ENCODE measurements around the gene ANXA3. TPM values are rescaled to one million over a fixed set of nuclear protein-coding genes. Genes with fewer than 3 reads are reported as not detected.

ANXA3 gene
- polyA plus RNA-seq, 3 donors = 0.31 to 0.64 (median 0.55) TPM

GRCh38 chr4:78653655-78654054 lies 102.1 kb downstream of the ANXA3 start:
- TF ChIP-seq CTCF (IDR thresholded peaks at IDR 0.05) = no peak
- Mint-ChIP-seq H3K4me1 (peaks cover 80% of the 10 kb centered on the region), H3K27ac (no peak overlapping the region), H3K9me3 (peaks cover 0 to 2% (median 0%) of the 10 kb centered on the region in 7 donors), H3K27me3 (ENCODE audit: low read depth in 3 of 3) (peaks cover 0 to 2% (median 0%) of the 10 kb centered on the region in 3 donors), H3K36me3 (peaks cover 1 to 4% of the 10 kb centered on the region in 2 donors), H3K4me3 (no peak overlapping the region)
- H3K4me1 ChIP-seq (ENCODE audit: control insufficient read depth in 1 of 2, insufficient read depth in 2 of 2, low read length in 2 of 2) = peaks cover 72 to 88% of the 10 kb centered on the region in 2 donors
- no peak overlapping the region for H3K9ac ChIP-seq (ENCODE audit: insufficient read depth, low read length, poor library complexity, severe bottlenecking)
- no peaks in the 10 kb centered on the region for H4K20me1 ChIP-seq (ENCODE audit: insufficient read depth, low read length)
- no peak for DNase-seq
- H3K9me3 ChIP-seq (replicated peaks in 1 of 2; ENCODE audit: control insufficient read depth in 1 of 2, insufficient read depth in 1 of 2, low read length in 2 of 2) = no peaks in the 10 kb centered on the region
- H3K4me2 ChIP-seq (replicated peaks; ENCODE audit: extremely low read depth, low read length, poor library complexity, severe bottlenecking) = no peak overlapping the region
- H3K79me2 ChIP-seq (ENCODE audit: insufficient read depth, low read length) = no peaks in the 10 kb centered on the region
- intact Hi-C loops (cut with micrococcal nuclease) = no loop called here
- no peak overlapping the region for H3K27ac ChIP-seq (ENCODE audit: low read depth in 1 of 2, low read length in 2 of 2)
- WGBS (ENCODE audit: insufficient coverage) = no CpG with 5 or more reads among the region's 2 CpGs
- H3K36me3 ChIP-seq (replicated peaks in 1 of 2; ENCODE audit: control insufficient read depth in 1 of 2, insufficient read depth in 2 of 2, low read length in 2 of 2) = no peaks in the 10 kb centered on the region
- no peak overlapping the region for H3K4me3 ChIP-seq (replicated peaks in 1 of 3; ENCODE audit: low read depth in 2 of 3, low read length in 3 of 3)
- H2AFZ ChIP-seq (ENCODE audit: insufficient read depth, low read depth, low read length, poor library complexity, severe bottlenecking) = no peak overlapping the region
- no peaks in the 10 kb centered on the region for H3K27me3 ChIP-seq (ENCODE audit: control insufficient read depth in 2 of 2, insufficient read depth in 2 of 2, low read length in 2 of 2)

- Mint-ChIP-seq H3K9me3 (peaks cover 0 to 2% (median 0%) of the 10 kb centered on the region in 7 donors), H3K36me3 (peaks cover 1 to 4% of the 10 kb centered on the region in 2 donors)
These were observed 103.2 kb downstream of the ANXA3 start for GRCh38 chr4:78654807-78655206.

More at GRCh38 chr4:78654807-78655206, 103.2 kb downstream of the ANXA3 start:
- WGBS (ENCODE audit: insufficient coverage) = no CpG with 5 or more reads among the region's 1 CpG
- peaks cover 78 to 93% of the 10 kb centered on the region in 2 donors for H3K4me1 ChIP-seq (ENCODE audit: control insufficient read depth in 1 of 2, insufficient read depth in 2 of 2, low read length in 2 of 2)
- intact Hi-C loops (cut with micrococcal nuclease) = no loop called here
- peak overlapping the region in 1 of 2 donors; percentile 49 for H3K27ac ChIP-seq (ENCODE audit: low read depth in 1 of 2, low read length in 2 of 2)
- no peak for TF ChIP-seq CTCF (IDR thresholded peaks at IDR 0.05)
- no peaks in the 10 kb centered on the region for H4K20me1 ChIP-seq (ENCODE audit: insufficient read depth, low read length)
- H3K27me3 ChIP-seq (ENCODE audit: control insufficient read depth in 2 of 2, insufficient read depth in 2 of 2, low read length in 2 of 2) = no peaks in the 10 kb centered on the region
- H3K9me3 ChIP-seq (replicated peaks in 1 of 2; ENCODE audit: control insufficient read depth in 1 of 2, insufficient read depth in 1 of 2, low read length in 2 of 2) = no peaks in the 10 kb centered on the region
- no peak overlapping the region for H3K4me3 ChIP-seq (replicated peaks in 1 of 3; ENCODE audit: low read depth in 2 of 3, low read length in 3 of 3)
- no peak overlapping the region for H3K4me3 Mint-ChIP-seq
- peak overlapping the region; percentile 12 for H2AFZ ChIP-seq (ENCODE audit: insufficient read depth, low read depth, low read length, poor library complexity, severe bottlenecking)
- no peaks in the 10 kb centered on the region for H3K79me2 ChIP-seq (ENCODE audit: insufficient read depth, low read length)
- H3K36me3 ChIP-seq (replicated peaks in 1 of 2; ENCODE audit: control insufficient read depth in 1 of 2, insufficient read depth in 2 of 2, low read length in 2 of 2) = no peaks in the 10 kb centered on the region
- peaks cover 84% of the 10 kb centered on the region for H3K4me1 Mint-ChIP-seq
- peaks cover 0 to 2% (median 0%) of the 10 kb centered on the region in 3 donors for H3K27me3 Mint-ChIP-seq (ENCODE audit: low read depth in 3 of 3)
- no peak overlapping the region for H3K9ac ChIP-seq (ENCODE audit: insufficient read depth, low read length, poor library complexity, severe bottlenecking)
- no peak overlapping the region for H3K4me2 ChIP-seq (replicated peaks; ENCODE audit: extremely low read depth, low read length, poor library complexity, severe bottlenecking)
- H3K27ac Mint-ChIP-seq = peak overlapping the region in 2 of 7 donors; percentile 37 to 62
- DNase-seq = peak in 2 of 3 donors; percentile 48 to 70
